ENCODE measurements around the gene FOCAD. TPM values are rescaled to one million over a fixed set of nuclear protein-coding genes. Genes with fewer than 3 reads are reported as not detected.

The FOCAD gene
- total and polyA plus RNA-seq, 2 of the 8 experiments (the other 6 are each of a cell fraction or from before 2014, with no cell fraction given) = 22.0 to 38.4 TPM

GRCh38 chr9:20671635-20672034 lies 12.4 kb upstream of the FOCAD start (continued):
- TF ChIP-seq CHD7 (IDR thresholded peaks at IDR 0.05; ENCODE audit: insufficient replicate concordance, low read length) (no peak), FOSL1 (IDR thresholded peaks at IDR 0.05; ENCODE audit: insufficient read depth, low read depth, low read length) (no peak), CTBP2 (IDR thresholded peaks at IDR 0.05; ENCODE audit: borderline replicate concordance, insufficient read depth, insufficient read length, low read length) (no peak), GTF2F1 (IDR thresholded peaks at IDR 0.05; ENCODE audit: borderline replicate concordance, low read depth, low read length) (no peak), BRCA1 (IDR thresholded peaks at IDR 0.05; ENCODE audit: low read depth, low read length) (no peak), EGR1 (IDR thresholded peaks at IDR 0.05; ENCODE audit: borderline replicate concordance, low read depth, low read length) (no peak), HDAC6 (IDR thresholded peaks at IDR 0.05; ENCODE audit: low read depth, low read length) (no peak), SP4 (IDR thresholded peaks at IDR 0.05; ENCODE audit: low read length) (no peak), TCF12 (IDR thresholded peaks at IDR 0.05; ENCODE audit: low read depth, low read length) (no peak)
- TF ChIP-seq, protein P1, sequence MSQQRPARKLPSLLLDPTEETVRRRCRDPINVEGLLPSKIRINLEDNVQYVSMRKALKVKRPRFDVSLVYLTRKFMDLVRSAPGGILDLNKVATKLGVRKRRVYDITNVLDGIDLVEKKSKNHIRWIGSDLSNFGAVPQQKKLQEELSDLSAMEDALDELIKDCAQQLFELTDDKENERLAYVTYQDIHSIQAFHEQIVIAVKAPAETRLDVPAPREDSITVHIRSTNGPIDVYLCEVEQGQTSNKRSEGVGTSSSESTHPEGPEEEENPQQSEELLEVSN (IDR thresholded peaks at IDR 0.05) = no peak
- TF ChIP-seq, protein P2, sequence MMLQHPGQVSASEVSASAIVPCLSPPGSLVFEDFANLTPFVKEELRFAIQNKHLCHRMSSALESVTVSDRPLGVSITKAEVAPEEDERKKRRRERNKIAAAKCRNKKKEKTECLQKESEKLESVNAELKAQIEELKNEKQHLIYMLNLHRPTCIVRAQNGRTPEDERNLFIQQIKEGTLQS (IDR thresholded peaks at IDR 0.05; ENCODE audit: insufficient read depth, low read depth, low read length) = no peak

All from H1 (cell line).